HG02678 (cell line): ENCODE results near the gene PRKCA.

Experiments used
- ATAC-seq: cut with Tn5 transposase; IDR thresholded peaks from one replicate; pipeline ENCODE4 v1.9.1; 2021; ENCODE audit warnings: mild to moderate bottlenecking, moderate library complexity; ENCODE audit not compliant: unreplicated experiment

Gene PRKCA

DNA sequence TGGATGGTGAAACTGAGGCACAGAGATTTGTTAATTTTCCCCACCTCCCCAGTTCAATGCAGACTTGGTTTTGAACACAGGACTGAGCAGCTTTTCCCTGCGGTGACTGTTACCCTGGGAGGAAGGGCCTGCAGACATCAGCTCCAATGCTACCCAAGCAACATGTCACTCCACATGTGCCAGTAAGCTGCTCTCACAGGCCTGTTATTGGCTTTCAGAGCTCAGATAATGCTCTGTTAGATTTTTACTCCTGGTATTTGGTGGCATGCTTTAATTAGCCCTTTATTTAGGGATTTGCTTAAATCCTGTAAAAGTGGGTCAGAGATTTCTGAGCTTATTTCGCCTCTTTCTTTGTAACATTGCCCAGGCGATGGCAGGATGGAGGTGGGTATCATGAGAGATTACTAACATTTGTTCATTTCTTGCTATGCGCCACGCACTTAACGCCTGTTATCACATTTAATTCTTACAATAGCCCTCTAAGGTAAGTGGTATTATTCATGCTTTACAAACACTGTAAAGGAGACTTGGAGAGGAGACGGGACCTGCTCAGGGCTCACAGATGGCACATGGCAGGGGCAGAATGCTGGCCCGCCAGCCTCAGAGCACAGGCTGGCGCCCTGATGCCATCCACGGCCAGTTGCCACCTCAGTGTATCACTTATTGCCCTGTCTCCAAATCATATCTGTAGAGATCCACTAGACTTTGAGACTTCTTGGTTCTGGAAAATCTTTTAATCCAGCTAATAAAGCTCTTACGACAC is 448.5 kb downstream of the PRKCA start:
- no peak for ATAC-seq

DNA sequence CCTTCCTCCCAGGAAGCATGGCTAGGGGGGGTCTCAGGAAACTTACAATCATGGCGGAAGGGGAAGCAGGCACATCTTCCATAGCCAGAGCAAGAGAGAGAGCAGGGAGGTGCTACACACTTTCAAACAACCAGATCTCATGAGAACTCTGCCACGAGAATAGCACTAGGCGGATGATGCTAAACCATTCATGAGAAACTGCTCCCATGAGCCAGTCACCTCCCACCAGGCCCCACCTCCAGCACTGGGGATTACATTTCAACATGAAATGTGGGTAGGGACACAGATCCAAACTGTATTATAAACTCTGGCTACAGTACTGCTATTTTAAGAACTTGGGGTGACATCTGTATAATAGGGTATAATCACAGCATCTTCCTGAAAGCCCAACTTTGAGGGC is 449.4 kb downstream of the PRKCA start:
- ATAC-seq, result no peak

DNA sequence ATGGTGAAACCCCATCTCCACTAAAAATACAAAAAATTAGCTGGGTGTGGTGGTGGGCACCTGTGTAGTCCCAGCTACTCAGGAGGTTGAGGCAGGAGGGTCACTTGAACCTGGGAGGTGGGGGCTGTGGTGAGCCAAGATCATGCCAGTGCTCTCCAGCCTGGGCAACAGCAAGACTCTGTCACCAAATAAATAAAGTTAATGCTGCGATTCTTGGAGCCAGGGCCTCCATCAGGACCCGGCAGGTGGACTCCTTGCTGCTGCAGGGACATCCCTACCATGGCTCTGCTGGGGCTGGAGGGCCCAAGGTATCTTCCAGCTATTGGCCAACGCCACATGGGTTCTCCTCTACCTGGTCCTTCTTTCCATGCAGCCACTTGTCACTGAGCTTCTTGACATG is 450.0 kb downstream of the PRKCA start:
- ATAC-seq, result no peak

DNA sequence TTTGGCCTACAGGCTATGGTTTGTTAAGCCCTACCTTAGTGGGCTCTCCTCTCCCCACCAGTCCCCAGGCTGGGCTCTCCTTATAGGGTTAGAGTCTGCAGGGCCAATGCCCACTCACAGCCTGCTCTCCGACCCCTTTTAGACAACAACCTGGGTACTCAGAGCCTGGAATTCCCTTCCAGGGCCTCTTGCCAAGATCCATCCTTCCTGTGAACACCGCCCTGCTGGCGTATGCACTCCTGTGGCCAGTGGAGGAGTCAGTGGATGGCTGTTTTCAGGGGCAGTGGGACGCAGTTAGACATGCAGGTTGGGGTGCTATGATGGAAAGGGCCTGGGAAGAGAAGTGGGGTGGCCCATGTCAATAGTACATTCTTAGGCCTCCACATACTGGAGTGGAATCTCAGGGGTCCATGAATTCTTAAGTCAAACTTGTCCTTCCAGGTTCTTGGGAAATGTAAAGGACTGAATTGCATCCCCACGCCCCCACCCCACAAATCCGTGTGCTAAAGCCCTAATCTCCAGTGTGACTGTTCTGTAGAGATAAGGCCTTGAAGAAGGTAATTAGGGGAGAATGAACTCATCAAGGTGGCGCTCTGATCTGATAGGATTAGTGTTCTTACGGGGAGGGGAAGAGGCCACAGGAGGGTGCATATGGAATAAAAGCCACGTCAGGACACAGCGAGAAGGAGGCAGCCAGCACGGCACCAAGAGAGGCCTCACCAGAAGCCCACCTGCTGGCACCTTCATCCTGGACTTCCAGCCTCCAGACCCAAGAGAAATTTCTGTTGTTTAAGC is 450.9 kb downstream of the PRKCA start:
- no peak for ATAC-seq

DNA sequence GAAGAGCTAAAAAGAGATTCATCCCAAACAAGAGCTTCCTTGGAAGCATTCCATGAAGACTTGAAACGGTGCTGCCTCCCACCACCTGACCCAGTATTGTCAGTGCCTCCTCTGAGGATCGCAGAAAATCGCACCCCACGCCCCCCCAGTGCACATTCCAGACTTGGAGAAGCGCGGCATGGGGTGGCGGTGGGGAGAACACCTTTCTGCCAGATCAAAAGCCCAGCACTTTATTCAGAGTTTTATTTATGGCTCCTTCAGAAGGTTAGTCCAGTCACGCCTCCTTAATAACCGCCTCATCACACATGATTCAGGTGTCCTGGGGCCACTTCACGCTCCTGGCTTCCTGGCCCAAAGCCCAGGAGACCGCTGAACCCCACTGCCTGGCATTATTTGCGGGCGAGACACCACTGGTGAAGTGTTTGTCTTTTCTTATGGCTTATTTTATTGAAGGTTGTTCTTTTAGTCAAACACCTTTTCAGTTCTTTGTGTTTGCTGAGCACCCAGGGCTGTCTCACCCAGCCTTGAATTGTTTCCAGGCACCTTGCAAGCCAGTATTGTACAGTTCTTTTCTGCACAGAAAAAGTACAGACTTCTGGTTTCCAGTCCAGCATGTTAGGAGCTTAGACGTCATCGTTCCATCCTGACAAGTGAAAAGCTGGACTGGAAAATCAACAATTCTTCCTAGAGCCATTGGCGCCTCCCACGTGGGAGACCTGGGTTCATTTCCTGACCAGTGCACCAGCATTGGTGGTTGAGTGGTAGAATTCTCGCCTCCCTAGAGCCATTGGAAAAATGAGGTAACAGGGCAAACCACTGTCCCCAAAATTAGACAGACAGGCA is 452.9 kb downstream of the PRKCA start:
- no peak for ATAC-seq

DNA sequence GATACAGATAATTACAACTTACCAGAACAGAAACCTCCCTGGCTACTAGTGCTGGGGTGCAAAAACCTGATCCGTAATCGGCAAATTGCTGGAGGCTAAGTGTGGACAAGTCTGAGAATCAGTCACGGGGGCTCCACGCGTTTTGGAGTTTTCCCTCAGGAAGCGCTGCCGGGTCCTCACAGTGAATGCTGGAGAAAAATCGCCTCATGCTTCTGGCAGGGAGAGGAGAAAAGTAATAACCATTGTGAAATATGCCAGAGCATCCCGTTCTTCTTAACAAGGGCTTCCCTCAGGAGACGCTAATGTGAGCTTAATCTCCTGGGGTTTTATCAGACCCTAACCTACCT is 453.5 kb downstream of the PRKCA start:
- no peak for ATAC-seq

DNA sequence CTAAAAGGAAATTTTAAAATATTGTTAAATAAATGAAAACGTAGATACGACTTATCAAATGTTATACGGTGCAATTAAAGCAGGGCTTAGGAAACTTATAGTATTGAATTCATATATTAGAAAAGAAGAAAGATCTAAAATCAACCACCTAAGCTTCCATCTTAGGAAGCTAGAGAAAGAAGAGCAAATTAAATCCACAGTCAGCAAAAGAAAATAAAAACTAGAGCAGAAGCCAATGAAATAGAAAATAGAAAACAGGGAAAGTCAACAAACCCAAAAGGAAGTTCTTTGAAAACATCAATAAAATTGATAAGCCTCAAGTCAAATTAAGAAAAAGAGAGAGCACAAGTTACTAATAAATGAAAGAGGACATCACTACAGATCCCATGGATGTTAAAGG is 457.9 kb downstream of the PRKCA start:
- ATAC-seq, result no peak

DNA sequence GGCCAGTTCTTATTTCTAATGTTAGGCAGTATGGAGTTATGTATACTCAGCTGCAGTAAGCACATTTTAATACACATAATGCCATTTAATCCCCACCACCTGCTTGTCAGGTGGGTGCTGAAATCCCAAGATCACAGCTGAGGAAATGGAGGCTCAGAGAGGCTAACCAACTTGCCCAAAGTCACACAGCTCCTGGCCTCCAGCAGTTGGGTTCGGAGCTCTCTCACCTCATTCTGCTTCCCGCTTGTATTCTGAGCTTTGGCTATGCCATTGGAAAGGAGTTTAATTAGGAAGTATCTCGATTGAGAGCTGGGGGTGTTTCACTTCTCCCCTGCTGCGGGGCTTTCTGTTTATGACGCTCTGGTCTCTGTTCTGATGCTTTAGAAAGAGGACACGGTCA is 459.9 kb downstream of the PRKCA start:
- no peak for ATAC-seq

DNA sequence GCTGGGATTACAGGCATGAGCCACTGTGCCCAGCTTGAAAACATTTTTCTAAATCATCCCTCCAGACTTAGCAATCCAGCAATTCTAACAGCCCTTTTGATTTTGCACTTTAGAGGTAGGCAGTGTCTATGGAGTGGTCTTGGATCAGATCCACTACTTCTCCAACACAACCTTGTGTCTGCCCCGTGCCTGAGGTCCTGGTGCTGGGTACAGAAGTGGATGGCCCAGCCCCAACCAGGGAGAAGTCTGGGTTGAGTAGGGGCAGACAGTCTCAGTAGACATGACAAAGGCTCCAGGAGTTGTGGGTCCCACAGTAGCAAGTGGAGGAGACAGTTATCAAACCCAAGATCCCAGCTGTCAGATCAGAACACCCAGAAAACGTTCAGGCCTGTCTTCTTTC is 460.6 kb downstream of the PRKCA start:
- no peak for ATAC-seq

DNA sequence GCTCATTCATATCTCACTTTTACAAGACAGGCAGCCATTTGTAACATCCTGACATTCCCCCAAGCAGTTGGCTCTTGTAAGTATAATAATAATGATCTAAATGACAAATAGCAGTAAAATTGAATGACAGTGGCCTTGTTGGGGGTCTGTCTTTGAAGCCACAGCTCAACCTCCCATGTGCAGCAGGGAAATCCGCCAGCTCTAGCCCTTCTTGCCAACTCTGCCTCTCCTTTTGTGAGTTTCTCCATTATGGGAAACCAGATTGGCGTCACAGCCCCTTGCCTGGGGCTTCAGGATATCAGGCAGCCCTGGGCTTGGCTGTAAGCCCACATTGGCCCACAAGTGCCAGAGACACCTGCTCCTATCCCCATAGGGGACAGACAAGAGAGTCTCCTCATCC is 462.1 kb downstream of the PRKCA start:
- no peak for ATAC-seq

DNA sequence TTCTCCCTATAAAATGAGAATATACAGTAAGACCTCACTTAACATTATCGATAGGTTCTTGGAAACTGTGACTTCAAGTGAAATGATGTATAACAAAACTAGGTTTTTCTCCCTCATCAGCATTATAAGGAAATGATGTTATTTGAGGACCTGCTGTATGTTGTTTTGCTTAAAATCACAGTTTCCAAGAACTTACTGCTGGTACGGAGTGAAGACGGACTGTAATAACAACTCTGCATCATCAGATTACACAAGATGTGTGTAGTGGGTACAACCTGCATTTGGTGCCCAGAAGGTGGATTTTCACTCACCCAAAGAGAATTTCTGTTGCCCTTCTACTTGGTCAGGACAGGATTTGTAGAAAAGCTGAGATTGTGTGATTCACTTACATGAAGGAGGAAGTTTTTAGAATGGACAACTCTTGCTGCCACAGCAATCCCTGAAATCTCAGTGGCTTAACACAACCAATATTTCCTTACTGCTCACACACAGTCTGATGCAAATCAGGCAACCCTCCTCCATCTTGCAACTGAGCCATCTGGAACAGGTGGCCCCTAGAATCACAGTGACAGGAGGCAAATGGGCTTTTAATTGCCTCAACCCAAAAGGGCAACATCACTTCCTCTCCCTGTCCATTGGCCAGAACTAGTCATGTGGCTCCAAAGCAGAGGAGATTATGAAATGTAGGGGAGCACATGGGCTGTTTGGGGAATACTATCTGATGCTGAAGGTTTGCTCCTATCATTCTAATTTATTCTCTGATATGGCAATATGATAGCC is 464.9 kb downstream of the PRKCA start:
- no peak for ATAC-seq

DNA sequence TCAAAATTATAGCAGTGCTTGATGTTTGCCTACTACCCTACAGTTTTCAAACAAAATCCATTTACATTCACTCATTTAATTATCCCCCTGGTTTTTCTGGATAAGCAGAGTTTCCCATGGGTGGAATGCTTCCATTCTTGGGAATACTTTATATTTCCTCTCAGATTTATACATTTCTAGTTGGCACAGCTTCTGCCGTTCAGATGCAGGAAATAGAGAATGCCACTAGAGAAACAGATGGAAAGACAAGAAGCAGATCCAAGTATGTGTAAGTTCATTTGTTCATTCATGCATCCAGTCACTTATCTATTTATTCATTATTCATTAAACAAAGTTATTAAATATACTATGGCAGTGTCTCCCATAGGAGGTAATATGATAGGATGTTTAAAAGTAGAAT is 467.5 kb downstream of the PRKCA start:
- ATAC-seq, result no peak

DNA sequence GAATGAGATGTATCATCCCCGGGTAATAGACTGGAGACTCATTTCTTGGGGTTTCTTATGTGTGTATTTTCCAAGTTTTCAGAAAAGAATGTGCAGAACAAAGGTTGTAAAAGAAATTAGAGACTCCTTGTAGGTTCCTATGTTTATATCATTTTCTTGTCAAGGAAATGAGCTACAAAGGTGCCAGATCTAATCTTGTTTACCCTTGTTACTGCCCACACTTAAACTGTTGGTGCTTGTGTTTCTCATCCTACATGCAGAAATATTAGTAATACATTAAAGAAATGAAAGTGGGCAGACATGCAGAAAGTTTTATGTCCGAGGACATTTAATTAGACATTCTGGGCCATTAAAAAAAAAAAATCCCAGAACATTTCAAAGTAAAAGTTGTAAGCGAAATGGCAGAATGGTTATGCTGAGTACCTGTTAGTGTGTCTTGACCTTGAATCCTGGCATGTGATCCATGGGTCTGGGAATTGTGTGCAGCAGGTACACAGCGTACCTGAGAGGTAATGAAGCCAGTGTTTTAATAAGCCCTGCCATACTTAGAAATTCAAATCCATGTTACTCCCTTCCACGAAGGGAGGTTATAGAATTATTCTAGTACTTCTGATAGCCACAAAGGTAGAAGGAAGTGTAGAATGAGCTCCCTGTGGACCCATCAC is 469.9 kb downstream of the PRKCA start:
- ATAC-seq, result no peak

DNA sequence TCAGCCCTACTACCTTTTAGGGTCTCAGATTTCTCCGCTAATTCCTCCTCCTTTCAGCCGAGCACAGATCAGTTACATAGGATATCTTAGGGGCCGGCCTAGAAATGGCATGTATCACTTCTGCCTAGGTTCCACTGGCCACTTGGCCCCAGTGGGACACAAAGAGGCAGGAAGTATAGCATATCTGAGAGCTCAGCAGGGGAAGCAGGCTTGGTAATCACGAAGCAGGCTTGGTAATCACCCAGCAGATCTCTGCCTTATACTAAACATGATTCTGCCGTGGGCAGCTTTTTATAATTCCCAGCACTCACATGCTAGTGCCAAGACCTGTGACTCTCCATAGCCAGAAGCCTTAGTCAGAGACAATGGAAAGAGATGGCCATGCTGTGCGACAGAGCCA is 472.9 kb downstream of the PRKCA start:
- no peak for ATAC-seq

DNA sequence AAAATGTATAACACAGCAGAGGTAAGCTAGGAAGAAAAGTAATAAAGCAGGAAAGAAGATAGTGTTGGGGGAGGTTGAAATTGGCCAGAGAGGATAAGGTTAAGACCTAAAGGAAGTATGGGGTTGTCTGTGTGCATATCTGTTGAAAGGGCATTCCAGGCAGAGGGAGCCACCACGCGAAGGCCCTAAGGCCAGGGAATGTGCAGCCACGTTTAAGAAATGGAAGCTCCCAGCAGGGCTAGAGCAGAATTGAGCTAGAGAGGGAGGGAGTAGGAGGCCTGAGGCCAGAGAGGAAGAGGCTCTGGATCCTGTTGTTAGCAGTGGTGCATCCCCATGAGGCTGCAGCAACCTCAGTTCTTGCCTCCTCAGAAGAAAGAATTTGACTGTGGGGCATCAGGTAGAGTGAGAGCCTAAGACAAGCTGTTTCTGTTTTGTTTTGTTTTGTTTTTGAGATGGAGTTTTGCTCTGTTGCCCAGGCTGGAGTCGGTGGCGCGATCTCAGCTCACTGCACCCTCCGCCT is 473.5 kb downstream of the PRKCA start:
- no peak for ATAC-seq

DNA sequence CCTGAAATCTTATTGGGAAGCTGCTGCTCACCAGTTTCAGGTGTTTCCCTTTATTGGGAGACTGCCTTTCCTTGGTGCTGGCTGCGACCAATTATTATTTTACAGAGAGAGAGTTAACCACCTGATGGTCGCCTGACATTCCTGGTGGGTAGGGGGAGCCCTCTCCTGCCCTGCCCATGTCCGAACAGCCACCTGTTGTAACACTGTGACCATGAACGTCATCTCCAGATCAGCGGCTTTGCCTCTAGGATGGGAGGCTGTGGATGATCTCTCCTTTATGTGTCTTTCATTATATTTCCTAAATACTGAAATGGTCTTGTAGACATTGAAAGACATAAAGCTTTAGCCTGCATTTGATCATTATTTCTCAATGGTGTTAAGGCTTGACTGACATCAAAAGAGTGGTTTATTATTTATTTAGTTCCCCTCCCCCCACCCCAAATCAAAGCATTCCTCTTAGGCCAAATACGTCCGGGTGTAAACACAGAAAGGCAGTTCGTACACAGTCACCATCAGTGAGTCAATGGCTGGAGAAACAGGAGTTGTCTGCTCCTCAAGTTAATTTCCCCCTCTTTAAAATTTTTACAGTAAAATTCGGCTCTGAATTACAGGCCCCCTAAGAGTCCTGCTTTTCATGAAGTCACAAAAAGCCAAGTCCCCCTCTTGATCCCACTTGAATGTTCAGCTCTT is 474.7 kb downstream of the PRKCA start:
- no peak for ATAC-seq

DNA sequence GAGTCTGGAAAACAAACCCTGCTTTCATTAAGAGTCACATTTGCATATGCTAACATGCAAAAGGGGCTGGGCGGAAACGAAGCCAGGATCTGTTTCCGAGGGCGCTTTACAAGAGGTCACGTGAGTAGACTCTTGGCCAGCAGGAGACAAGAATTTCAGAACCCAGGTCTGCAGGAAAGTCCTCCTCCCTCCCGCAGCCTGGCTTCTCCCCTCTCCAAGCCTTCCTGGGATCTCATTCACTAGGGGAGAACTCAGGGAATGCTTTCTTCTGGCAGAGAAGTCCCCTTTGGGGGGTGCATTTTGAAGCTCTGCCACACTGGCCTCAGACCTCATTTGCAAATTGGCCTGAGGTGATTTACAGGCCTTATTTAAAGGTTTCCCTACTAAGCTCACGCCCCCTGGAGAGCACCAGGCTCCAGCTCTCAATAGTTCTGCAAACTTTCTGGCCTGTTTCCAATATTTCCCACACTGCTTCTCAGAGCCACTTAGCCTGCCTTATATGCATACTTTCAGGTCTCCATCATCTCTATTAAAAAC is 475.3 kb downstream of the PRKCA start:
- ATAC-seq, result no peak

DNA sequence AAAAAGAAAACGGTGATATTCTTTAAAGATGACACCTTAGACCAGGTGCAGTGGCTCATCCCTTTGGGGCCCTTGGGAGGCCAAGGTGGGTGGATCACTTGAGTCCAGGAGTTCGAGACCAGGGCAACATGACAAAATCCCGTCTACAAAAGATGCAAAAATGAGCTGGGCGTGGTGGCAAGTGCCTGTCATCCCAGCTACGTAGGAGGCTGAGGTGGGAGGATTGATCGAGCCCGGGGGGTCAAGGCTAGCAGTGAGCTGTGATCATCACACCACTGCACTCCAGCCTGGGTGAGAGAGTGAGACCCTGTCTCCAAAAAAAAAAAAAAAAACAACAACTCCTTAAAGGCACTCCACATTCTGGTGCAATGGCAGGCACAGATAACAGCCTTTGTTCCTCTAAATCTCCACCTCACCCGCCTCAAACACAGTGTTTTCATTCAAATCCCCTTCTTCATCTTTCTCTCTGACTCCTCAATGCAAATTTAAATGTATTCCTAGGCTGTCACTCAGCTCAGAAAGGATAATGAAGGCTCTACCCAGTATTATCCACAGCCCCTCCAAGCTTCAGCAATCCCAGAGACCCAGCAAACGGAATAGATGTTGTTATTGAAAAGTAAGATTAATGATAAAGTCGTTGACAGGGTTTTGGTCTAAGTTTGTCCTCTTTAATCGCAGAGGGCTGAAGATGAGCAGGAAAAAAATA is 476.3 kb downstream of the PRKCA start:
- no peak for ATAC-seq

DNA sequence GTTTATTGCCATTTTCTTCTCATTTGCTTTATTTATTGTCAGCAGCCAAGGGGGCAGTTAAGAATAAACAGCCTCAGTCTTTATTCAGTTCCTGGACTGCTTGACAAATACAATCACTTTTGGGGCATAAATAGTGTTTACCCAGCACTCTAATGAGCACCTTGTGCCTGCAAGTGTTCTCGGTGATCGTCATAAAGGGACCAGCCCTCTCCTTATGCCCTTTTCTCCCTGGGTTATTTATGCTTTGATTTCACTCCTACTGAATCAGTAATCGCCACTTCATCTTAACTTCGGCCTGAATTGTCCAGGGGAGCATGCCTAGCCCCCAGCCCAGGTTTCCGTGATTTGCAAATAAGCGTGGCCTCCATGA is 476.8 kb downstream of the PRKCA start:
- no peak for ATAC-seq
